Smooth muscle cell (in vitro differentiated cells): ENCODE results near the gene PLXNA2. TPM values are rescaled to one million over a fixed set of nuclear protein-coding genes. Genes with fewer than 3 reads are reported as not detected.

Experiments used
- DNase-seq: peaks from one replicate; lab custom pipeline; 2025; ENCODE audit not compliant: unreplicated experiment; lab: John Stamatoyannopoulos, UW
- H2AFZ ChIP-seq: fragments of 200-600 bp; sonication (generic); 2 replicates; pipeline ENCODE4 v1.6.0; 2016; ENCODE audit warnings: antibody characterized with exemption, low read depth, mild to moderate bottlenecking
- H3F3A ChIP-seq: fragments of 200-600 bp; sonication (generic); 2 replicates; pipeline ENCODE4 v1.6.0; 2017; ENCODE audit warnings: antibody characterized with exemption, low read depth
- H3K27ac ChIP-seq: fragments of 200-600 bp; sonication (generic); 2 replicates; pipeline ENCODE4 v1.5.1; 2016; ENCODE audit warnings: low read depth, mild to moderate bottlenecking
- H3K27me3 ChIP-seq: fragments of 200-600 bp; sonication (generic); 2 replicates; pipeline ENCODE4 v1.6.1; 2016; ENCODE audit warnings: low read depth, mild to moderate bottlenecking
- H3K36me3 ChIP-seq: fragments of 200-600 bp; sonication (generic); 2 replicates; pipeline ENCODE4 v1.5.1; 2016; ENCODE audit warnings: low read depth
- H3K4me1 ChIP-seq: fragments of 200-600 bp; sonication (generic); 2 replicates; pipeline ENCODE4 v1.5.1; 2016; ENCODE audit warnings: low read depth
- H3K4me2 ChIP-seq: fragments of 200-600 bp; sonication (generic); 2 replicates; pipeline ENCODE4 v1.6.0; 2016; ENCODE audit warnings: mild to moderate bottlenecking
- H3K4me3 ChIP-seq: fragments of 200-600 bp; sonication (generic); 2 replicates; pipeline ENCODE4 v1.5.1; 2016; ENCODE audit warnings: mild to moderate bottlenecking
- H3K79me2 ChIP-seq: fragments of 200-600 bp; sonication (generic); 2 replicates; pipeline ENCODE4 v1.6.0; 2016; ENCODE audit warnings: low read depth, mild to moderate bottlenecking
- H3K9ac ChIP-seq: fragments of 200-600 bp; sonication (generic); 2 replicates; pipeline ENCODE4 v1.6.0; 2016; ENCODE audit warnings: low read depth
- H3K9me3 ChIP-seq: fragments of 200-600 bp; sonication (generic); replicated peaks from 2 replicates; pipeline ENCODE4 v1.5.1; 2016; ENCODE audit warnings: low read depth
- H4K20me1 ChIP-seq: fragments of 200-600 bp; sonication (generic); 2 replicates; pipeline ENCODE4 v1.6.0; 2016; ENCODE audit warnings: low read depth
- CTCF ChIP-seq: fragments of 200-600 bp; sonication (generic); IDR thresholded peaks from 2 replicates; pipeline ENCODE4 v1.5.1; 2017; ENCODE audit warnings: borderline replicate concordance, mild to moderate bottlenecking, antibody characterized with exemption; ENCODE audit not compliant: insufficient read depth, poor library complexity, severe bottlenecking
- WGBS: methylation state at CpG from one replicate; pipeline ENCODE4 v1.1.7; 2016; ENCODE audit warnings: low lambda C conversion rate; 5-methylcytosine and 5-hydroxymethylcytosine counted together
- polyA plus RNA-seq: library from polyadenylated mRNA; unstranded; fragments of >200 nt; fragmentation: Nextera tagmentation; extraction: Ambion mirVana; gene quantifications from 2 replicates; pipeline ENCODE4 v1.2.1, GENCODE V29; 2016
- total RNA-seq: library from RNA; depleted of rRNA; stranded (reverse); fragments of >200 nt; gene quantifications from 2 replicates; pipeline ENCODE4 v1.2.3, GENCODE V29; 2014

Gene PLXNA2
- total and polyA plus RNA-seq, 2 experiments from 2014 or later, result 8.2 to 8.7 TPM

- H4K20me1 ChIP-seq, result no peaks in the 10 kb centered on the region
- 84% methylated on average over 4 of the region's 4 CpGs for WGBS
- no peaks in the 10 kb centered on the region for H3K36me3 ChIP-seq
- H3K4me1 ChIP-seq, result no peaks in the 10 kb centered on the region
- H3K27me3 ChIP-seq, result peaks cover 66% of the 10 kb centered on the region
- no peaks in the 10 kb centered on the region for H3K9me3 ChIP-seq
- H3K4me3 ChIP-seq, result no peak overlapping the region
- H3K9ac ChIP-seq, result no peak overlapping the region
- no peaks in the 10 kb centered on the region for H3K79me2 ChIP-seq
- H3K4me2 ChIP-seq, result no peak overlapping the region
- DNase-seq, result no peak
- no peak overlapping the region for H3K27ac ChIP-seq
- no peak overlapping the region for H2AFZ ChIP-seq
- TF ChIP-seq CTCF, result no peak
- H3F3A ChIP-seq, result no peaks in the 10 kb centered on the region
Measured at GRCh38 chr1:207978441-207978840, 265.7 kb downstream of the PLXNA2 start.

GRCh38 chr1:207977876-207978275 is 266.3 kb downstream of the PLXNA2 start:
- Histone ChIP-seq H3K27me3 (peaks cover 66% of the 10 kb centered on the region), H3K79me2 (no peaks in the 10 kb centered on the region), H3K4me3 (no peak overlapping the region), H3K9ac (no peak overlapping the region), H3K27ac (no peak overlapping the region), H3K4me2 (no peak overlapping the region), H3K9me3 (no peaks in the 10 kb centered on the region), H4K20me1 (no peaks in the 10 kb centered on the region), H3K4me1 (no peaks in the 10 kb centered on the region), H3F3A (no peaks in the 10 kb centered on the region), H2AFZ (no peak overlapping the region), H3K36me3 (no peaks in the 10 kb centered on the region)
- no peak for TF ChIP-seq CTCF
- WGBS, result 94% methylated on average over 1 of the region's 1 CpG
- DNase-seq, result no peak

- no peaks in the 10 kb centered on the region for H3F3A ChIP-seq
- no peaks in the 10 kb centered on the region for H3K36me3 ChIP-seq
- H3K27me3 ChIP-seq, result peaks cover 52% of the 10 kb centered on the region
- H2AFZ ChIP-seq, result no peak overlapping the region
- H3K4me2 ChIP-seq, result no peak overlapping the region
- no peak overlapping the region for H3K27ac ChIP-seq
- WGBS, result 88% methylated on average over 5 of the region's 5 CpGs
- H3K79me2 ChIP-seq, result no peaks in the 10 kb centered on the region
- no peak overlapping the region for H3K4me3 ChIP-seq
- H3K4me1 ChIP-seq, result no peaks in the 10 kb centered on the region
- TF ChIP-seq CTCF, result no peak
- H3K9ac ChIP-seq, result no peak overlapping the region
- no peaks in the 10 kb centered on the region for H4K20me1 ChIP-seq
- H3K9me3 ChIP-seq, result no peaks in the 10 kb centered on the region
- no peak for DNase-seq
Measured at GRCh38 chr1:207973898-207974568, 270.2 kb downstream of the PLXNA2 start.

- Histone ChIP-seq H3K4me1 (no peaks in the 10 kb centered on the region), H3K9me3 (no peaks in the 10 kb centered on the region), H3K9ac (no peak overlapping the region), H3K27me3 (peaks cover 35% of the 10 kb centered on the region), H3K4me3 (no peak overlapping the region), H3K27ac (no peak overlapping the region), H3F3A (no peaks in the 10 kb centered on the region), H3K36me3 (no peaks in the 10 kb centered on the region), H2AFZ (no peak overlapping the region), H3K4me2 (no peak overlapping the region), H3K79me2 (no peaks in the 10 kb centered on the region), H4K20me1 (no peaks in the 10 kb centered on the region)
- no peak for TF ChIP-seq CTCF
- no peak for DNase-seq
- WGBS, result 79% methylated on average over 5 of the region's 5 CpGs
Measured at GRCh38 chr1:207972337-207972736, 271.8 kb downstream of the PLXNA2 start.
